EL (cell line): ENCODE data around the gene NRG3.
A peak's percentile ranks its signal among the peaks of the same experiment; 100 is the strongest.

Experiments
- DNase-seq: peaks from one replicate; pipeline ENCODE4 v3.0.0-alpha.2; 2016

Gene NRG3

DNA sequence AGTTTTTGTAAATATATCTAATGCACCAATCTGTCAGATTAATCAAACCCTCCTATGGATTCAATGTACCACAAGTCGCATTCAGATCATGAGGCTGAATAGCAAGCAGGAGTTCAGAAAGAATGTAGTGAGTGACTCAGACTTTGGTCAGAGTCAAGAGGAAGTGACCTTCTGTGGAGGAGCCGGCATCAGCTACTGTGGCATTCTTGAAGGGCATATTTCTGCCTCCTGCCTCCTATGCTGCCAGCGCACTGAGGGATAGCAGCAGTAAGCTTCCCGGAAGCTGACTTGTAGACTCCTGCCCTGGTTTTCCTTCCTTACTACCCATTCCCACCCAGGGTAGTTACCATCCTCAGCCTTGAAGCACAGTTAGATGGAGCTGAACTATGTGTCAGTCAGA is 867.5 kb downstream of the NRG3 start:
- DNase-seq: peak; percentile 59

DNA sequence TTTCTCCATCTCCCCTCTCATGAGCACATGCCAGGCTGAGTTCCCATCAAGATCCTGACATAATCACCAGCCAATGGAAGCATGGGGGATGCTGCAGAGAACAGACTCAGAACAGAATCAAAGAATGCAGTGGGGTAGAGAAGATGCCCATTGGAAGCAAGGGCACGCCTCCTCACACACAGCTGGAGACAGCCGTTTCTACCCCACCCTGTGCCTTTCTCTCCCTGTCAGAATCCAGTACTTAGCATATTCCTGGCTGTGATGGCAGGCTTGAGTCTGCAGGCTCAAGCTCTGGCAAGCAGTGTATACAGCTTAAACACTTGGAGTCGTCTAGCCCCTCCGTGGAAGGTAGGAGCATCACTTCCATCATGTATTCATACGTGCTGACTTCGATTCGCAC is 867.9 kb downstream of the NRG3 start:
- no peak for DNase-seq

DNA sequence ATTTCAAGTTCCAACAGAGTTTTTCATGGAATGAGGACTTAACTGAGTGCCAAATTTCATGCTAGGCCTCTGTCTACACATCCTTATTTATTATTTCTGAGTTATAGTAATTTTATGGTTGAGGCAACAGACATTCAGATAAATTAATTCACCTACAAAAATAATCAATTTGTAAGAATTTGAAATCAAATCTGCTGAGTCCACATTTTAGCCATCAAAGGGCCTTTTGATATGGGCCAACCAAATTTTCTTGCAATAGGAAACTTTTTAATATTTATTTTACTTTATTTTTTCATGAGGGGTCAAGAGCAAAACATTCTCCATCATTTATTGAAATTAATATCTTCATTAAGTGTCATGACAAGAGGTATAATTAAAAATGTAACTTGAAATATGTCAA is 875.5 kb downstream of the NRG3 start:
- no peak for DNase-seq

DNA sequence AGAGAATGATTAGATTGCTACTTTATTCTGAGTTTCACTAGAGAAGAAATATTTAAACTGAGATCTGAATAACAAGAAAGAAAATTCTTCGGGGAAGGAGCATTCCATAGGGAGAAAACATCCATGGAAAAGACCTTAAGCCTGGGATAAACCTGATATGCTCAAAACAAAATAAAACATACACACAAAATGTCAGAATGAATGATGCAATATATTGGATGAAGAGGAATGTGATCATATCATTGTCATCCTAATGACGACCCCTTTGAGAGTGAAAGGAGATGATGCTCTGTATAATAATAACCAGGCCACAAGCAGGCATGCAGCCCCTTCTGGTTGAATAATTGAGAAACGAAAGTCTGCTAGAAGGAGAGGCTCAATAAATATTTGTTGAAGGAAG is 882.4 kb downstream of the NRG3 start:
- DNase-seq: no peak

- DNase-seq: no peak
Measured at GRCh38 chr10:82757901-82758300, 882.9 kb downstream of the NRG3 start.

DNA sequence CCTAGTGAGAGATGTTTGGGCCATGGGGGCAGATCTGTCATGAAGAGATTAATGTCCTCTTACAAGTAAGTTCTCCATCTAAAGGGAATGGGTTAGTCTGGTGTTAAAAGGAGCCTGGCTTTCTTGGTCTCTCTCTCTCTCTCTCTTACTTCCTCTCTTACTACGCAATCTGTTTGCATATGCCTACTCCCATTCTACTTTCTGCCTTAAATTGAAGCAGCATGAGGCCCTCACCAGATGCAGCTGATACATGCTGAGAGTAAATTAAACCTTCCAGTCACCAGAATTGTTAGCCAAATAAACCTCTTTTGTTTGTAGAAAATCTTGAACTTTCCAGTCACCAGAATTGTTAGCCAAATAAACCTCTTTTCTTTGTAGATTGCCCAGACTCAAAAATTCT is 884.1 kb downstream of the NRG3 start:
- DNase-seq: no peak

DNA sequence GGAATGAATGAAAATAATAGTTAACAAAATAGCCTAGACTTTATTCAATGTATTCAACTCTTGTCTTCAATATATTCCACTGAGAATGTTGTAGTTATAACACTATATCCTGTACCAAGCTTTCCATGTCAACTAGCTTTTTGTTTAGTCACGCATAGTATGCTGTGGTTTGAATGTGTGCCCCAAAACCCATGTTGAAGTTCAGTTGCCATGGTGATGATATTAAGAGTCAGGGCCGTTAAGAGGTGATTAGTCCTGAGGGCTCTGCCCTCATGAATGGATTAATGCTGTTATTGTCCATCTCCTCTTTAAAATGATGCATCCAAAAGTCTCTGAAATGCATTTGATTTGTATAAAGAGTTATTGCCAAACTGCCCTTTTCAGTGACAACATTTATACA is 887.6 kb downstream of the NRG3 start:
- no peak for DNase-seq

- DNase-seq: no peak
Measured at GRCh38 chr10:82768040-82768439, 893.0 kb downstream of the NRG3 start.

- no peak for DNase-seq
Measured at GRCh38 chr10:82778908-82779307, 903.9 kb downstream of the NRG3 start.

DNA sequence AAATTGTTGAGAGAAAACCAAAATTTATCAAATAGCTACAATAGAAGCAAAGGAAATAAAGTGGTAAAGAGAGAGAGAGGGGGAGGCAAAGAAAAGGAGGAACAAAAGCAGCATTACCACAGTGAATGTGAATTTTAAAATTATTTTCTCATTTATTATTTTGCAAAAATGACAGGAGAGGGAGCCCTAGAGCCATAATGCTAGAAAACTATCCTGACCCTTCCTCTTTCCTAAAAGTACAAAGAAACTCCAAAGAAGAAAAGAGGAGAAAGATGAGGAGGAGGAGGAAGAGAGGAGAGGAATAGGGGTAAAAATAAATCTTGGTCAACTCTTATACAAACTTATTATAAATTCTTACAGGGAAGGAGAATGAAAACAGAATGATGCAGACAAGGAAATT is 921.5 kb downstream of the NRG3 start:
- no peak for DNase-seq

DNA sequence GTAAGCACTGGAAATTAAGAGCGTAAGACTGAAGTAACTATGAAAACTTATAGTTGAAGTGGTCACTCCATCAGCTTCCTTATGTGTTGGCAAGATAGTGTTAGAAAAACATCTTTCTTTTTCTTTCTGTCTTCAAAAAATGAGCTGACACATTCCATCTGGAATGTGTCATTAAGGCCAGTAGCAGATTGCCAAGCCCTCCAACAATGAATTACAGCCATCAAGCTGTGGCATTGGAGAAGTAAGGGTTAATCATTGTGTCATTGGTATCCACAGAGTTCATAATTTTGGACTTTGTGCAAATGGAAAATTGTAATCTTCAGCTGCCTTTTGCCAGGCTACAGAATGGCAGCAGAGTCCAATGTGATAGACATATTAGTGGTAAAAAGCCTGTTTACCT is 926.3 kb downstream of the NRG3 start:
- DNase-seq: no peak

DNA sequence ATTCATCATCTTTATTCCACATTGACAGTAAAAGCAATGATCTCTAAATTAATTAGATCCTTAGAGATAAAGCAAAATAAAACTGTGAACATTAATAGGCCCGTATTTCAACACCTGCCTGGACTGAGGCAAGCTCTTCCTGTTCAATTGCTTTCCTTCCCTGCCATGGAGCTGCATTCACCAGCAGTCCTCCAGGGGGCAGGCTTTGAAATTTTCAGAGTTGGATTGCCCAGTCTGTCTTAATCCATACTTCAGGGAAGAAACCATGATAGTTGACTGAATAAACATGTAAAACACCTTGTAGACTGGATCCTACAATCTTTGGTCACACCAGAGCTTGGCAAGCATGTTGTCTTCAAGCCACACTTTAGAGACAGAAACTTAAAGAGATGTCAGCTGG is 936.6 kb downstream of the NRG3 start:
- DNase-seq: peak; percentile 11

GRCh38 chr10:82813856-82814255 is 938.9 kb downstream of the NRG3 start:
- DNase-seq: peak; percentile 25

GRCh38 chr10:82814635-82815034 is 939.6 kb downstream of the NRG3 start:
- no peak for DNase-seq

GRCh38 chr10:82815680-82816079 is 940.7 kb downstream of the NRG3 start:
- DNase-seq: no peak

DNA sequence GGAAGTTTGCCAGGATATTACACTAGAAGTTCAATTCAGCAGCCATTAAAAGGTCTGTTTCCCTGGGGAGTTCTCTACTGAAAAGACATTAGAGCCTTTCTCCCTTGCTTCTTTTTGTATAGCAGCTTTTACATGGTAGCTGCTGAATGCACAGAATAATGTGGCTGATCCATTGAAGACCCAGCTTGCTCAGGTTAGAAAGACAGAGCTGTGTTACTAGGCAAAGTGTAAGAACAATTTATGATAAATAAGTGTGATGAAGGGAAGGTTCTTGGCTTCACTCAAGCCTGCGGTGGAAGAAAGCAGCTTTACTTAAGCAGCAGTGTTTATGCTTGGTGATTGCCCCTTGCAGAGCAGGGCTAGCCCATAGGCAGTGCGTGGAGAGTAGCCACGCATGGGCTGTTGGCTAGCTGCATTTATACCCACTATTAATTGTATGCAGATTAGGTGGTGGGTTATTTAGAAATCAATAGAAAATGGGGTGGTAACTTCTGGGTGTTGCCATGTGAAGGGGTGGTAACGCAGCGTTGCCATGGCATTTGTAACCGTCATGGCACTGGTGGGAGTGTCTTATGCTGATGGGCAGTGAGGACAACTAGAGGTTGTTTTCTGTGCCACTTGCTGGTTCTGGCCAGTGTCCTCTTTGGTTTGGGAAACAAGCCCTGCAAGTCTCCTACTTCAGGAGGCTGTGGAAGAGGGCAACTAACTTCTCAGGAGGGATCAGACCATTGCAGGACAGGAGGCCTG is 942.9 kb downstream of the NRG3 start:
- no peak for DNase-seq

GRCh38 chr10:82821043-82821442 is 946.0 kb downstream of the NRG3 start:
- DNase-seq: no peak

GRCh38 chr10:82826132-82826531 is 951.1 kb downstream of the NRG3 start:
- peak; percentile 82 for DNase-seq

DNA sequence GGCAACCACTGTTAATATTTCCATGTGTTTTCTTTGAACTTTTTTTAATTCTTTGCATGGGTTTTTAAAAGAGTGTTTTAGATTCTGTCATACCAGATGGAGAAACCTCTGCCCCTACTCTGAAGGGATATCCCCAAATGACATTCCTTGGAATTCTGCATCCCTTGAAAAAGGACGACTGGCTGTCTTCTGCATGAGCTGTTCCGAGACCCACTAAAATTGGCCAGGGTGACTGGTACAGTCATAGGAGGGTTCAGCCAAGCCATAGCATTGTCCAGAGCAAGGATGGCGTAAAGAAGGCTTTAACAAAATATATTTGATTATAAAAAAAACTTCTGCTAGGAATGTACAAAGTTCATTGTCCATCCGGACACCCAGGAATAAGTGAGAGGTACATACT is 952.9 kb downstream of the NRG3 start:
- no peak for DNase-seq

DNA sequence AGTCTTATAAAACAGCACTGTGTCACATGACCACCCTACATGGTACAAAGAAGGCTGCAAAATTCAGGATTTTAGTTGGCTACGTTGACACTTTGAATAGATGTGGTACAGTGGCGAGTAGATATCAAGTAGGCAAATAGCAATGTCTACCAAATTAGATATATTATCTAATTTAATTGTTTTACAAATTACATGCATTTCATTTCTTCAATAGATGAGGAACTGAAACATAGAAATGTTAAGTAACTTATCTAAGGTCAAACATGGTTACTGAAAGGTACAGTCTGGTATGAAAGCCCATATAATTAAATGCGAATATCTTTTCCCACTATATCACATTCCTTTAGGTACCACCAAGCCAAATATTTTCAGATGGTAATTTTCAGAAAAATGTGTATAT is 972.2 kb downstream of the NRG3 start:
- no peak for DNase-seq

- DNase-seq: no peak
Measured at GRCh38 chr10:82850191-82850590, 975.2 kb downstream of the NRG3 start.

- no peak for DNase-seq
Measured at GRCh38 chr10:82856957-82857613, 982.1 kb downstream of the NRG3 start.

- no peak for DNase-seq
Measured at GRCh38 chr10:82861889-82862288, 986.9 kb downstream of the NRG3 start.

DNA sequence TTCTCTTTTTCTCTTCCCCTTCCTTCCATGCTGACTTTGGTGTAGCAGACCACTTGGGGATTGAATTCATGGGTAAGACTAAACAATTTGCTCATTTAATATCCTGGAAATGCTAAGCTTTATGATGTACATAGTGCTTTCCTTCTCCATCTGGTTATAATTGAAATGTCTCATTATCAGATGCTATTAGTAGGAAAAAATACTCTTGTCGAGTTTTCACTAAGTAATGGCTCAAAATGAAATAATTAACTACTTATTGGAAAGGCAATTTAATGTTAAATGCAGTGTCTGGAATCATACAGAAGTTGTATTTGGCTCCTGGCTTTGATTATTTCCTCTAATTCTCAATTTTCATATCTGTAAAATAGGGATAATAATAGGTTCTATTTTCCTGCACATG is 990.4 kb downstream of the NRG3 start:
- DNase-seq: no peak
